PFSK-1 (cell line): ENCODE data around the gene NPHP4.

Experiments used
- POLR2AphosphoS5 ChIP-seq: IDR thresholded peaks from 2 replicates; pipeline ENCODE4 v1.6.1; 2012; ENCODE audit warnings: low read depth, mild to moderate bottlenecking, control low read depth, low read length, moderate library complexity
- REST ChIP-seq, 2 experiments: IDR thresholded peaks; 2 replicates each; pipeline versions ENCODE4 v1.6.1 to v1.8.0; 2011 to 2012; ENCODE audit warnings: low read depth in 2 of 2, low read length in 2 of 2, control low read depth in 1 of 2, inconsistent platforms in 1 of 2, mild to moderate bottlenecking in 1 of 2, moderate library complexity in 1 of 2; ENCODE audit not compliant: insufficient read depth in 1 of 2
- SIN3A ChIP-seq: IDR thresholded peaks from 2 replicates; pipeline ENCODE4 v1.6.1; 2012; ENCODE audit warnings: mild to moderate bottlenecking, low read length, moderate library complexity, borderline replicate concordance; ENCODE audit not compliant: insufficient read depth

- TF ChIP-seq REST (IDR thresholded peaks at IDR 0.05; ENCODE audit: insufficient read depth in 1 of 2, low read depth in 2 of 2, low read length in 2 of 2) (no peak), SIN3A (no peak), POLR2AphosphoS5 (no peak)
Measured at GRCh38 chr1:5906116-5906515, 86.1 kb downstream of the NPHP4 start.
